PFSK-1 (cell line): ENCODE results near the gene RCOR2.

Experiments
- FOXP2 ChIP-seq: optimal IDR thresholded peaks from 2 replicates; pipeline ENCODE3; 2011; ENCODE audit warnings: borderline replicate concordance, control low read depth, inconsistent platforms; ENCODE audit not compliant: insufficient read depth; ENCODE audit errors: extremely low read length, extremely low read depth
- POLR2AphosphoS5 ChIP-seq: IDR thresholded peaks from 2 replicates; pipeline ENCODE4 v1.6.1; 2012; ENCODE audit warnings: low read depth, mild to moderate bottlenecking, control low read depth, low read length, moderate library complexity
- REST ChIP-seq, 2 experiments: IDR thresholded peaks; 2 replicates each; pipeline versions ENCODE4 v1.6.1 to v1.8.0; 2011 to 2012; ENCODE audit warnings: low read depth in 2 of 2, low read length in 2 of 2, control low read depth in 1 of 2, inconsistent platforms in 1 of 2, mild to moderate bottlenecking in 1 of 2, moderate library complexity in 1 of 2; ENCODE audit not compliant: insufficient read depth in 1 of 2
- SIN3A ChIP-seq: IDR thresholded peaks from 2 replicates; pipeline ENCODE4 v1.6.1; 2012; ENCODE audit warnings: mild to moderate bottlenecking, low read length, moderate library complexity, borderline replicate concordance; ENCODE audit not compliant: insufficient read depth
- TAF1 ChIP-seq: IDR thresholded peaks from 2 replicates; pipeline ENCODE4 v1.6.1; 2012; ENCODE audit warnings: low read length, control low read depth, borderline replicate concordance; ENCODE audit not compliant: insufficient read depth

The RCOR2 gene

GRCh38 chr11:63911440-63911839 lies 5.5 kb downstream of the RCOR2 start:
- TF ChIP-seq REST (IDR thresholded peaks at IDR 0.05; ENCODE audit: insufficient read depth in 1 of 2, low read depth in 2 of 2, low read length in 2 of 2) (no peak), TAF1 (no peak), POLR2AphosphoS5 (no peak), SIN3A (no peak), FOXP2 (no peak)

- TF ChIP-seq FOXP2 = no peak
- no peak for TF ChIP-seq TAF1
- TF ChIP-seq SIN3A = no peak
- TF ChIP-seq REST (IDR thresholded peaks at IDR 0.05; ENCODE audit: insufficient read depth in 1 of 2, low read depth in 2 of 2, low read length in 2 of 2) = no peak
- no peak for TF ChIP-seq POLR2AphosphoS5
These were observed 6.3 kb downstream of the RCOR2 start for GRCh38 chr11:63910675-63911074.

GRCh38 chr11:63909591-63910506 lies 7.1 kb downstream of the RCOR2 start:
- TF ChIP-seq POLR2AphosphoS5 (no peak; the same call in none of the 2 replicates), SIN3A (no peak), FOXP2 (no peak), TAF1 (no peak), REST (IDR thresholded peaks at IDR 0.05; ENCODE audit: insufficient read depth in 1 of 2, low read depth in 2 of 2, low read length in 2 of 2) (no peak)

GRCh38 chr11:63908631-63909401 lies 8.1 kb downstream of the RCOR2 start:
- TF ChIP-seq POLR2AphosphoS5 (no peak), TAF1 (no peak), REST (IDR thresholded peaks at IDR 0.05; ENCODE audit: insufficient read depth in 1 of 2, low read depth in 2 of 2, low read length in 2 of 2) (no peak), SIN3A (no peak), FOXP2 (no peak)
